ENCODE measurements around the gene GPR31.

The GPR31 gene

DNA sequence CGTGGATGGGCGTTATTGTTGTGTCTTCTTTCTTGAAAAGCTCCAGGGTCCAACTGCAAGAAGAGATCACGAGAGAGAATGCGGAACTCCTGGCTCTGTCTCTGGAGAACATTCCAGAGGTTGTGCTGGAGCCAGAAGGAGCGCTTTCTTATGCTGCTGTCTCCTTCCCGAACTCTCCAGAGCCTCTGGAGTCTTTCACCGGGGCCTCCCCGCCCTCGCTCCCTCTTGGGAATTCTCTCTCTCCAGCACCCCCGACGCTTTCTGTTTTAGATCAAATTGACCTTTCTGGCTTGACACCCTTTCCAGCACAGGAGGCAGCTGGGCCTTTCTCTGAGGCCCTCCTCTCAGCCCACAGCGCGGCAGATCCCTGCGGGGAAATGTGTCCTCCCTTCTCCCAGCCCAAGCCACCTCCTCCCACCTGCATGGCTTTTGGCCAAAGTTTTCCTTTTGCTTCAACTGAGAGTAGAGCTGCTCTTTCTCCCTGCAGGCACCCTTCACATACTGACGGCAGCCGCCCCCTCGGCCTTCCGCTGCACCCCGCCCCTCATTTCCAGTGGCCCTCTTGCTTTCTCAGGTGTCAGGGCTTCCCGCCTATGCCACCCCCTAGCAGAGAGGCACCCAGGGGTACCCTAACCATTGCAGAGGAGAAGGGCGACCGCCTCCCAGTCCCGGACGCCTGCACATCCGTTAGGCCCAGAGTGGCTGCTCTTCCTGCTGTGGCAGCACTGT, 41.5 kb downstream of the GPR31 start:
- DNase-seq, result no peak

DNA sequence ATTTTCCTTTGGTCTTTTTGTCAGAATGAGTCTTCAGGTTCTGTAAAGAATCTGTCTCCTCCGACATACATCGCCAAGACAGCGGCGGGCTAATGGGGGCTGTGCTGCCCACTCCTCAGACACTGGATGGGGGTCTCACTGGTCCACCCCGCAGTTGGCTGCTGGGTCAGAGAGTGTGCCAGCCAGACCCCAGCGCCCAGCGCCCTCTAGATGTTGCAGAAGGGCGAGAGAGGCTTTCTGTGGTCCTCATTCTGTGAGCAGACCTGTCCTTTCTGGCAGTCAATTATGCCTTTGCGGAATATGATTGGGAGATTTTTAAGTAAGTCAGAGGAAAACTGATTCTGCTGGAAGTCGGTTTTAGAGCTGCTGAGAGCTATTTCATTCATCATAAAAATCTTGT, 42.7 kb downstream of the GPR31 start:
- DNase-seq, result no peak

DNA sequence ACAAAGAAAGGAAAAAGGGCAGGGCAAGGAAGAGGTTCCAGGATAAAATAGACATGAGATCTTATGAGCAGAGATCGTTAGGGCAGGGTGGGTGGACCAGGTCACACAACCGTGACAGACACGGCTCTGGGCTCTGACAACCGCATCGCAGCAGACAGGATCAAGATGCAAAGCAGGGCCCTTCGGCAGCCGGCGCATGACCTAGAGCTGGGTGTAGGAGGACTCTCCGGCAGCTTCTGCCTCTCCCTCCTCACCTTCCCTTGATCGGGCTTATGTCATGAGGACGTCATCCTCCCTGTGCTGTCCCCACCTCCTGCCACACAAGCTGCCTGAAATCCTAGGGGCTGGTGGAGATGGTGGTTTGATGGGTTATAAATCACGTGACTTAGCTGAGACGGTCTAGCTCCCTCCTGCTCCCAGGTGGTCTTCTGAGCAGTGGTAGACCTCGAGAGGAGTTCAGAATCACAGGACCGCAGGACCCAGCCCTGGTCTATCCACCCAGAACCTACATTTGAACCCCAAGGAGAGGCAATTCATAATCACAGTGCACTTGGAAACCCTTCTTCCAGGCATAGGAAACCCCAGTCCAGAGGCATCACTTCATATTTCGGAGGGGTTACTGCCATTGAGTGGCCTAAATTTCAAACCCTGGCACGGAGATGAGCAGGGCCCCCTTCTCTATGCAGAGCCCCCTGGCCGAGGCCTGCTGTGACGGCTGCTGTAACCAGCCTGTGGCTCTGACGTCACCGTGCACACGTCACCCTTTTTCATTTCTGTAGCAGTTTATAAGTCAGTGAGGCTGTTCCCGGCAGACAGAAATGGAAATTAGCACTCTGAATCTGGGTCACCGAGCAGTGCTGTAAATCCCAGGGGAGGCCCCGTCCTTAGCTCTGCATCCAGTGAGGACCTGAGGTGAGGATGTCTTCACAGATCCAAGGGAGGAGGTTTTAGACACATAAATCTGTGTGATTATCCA, 43.6 kb downstream of the GPR31 start:
- no peak for DNase-seq

DNA sequence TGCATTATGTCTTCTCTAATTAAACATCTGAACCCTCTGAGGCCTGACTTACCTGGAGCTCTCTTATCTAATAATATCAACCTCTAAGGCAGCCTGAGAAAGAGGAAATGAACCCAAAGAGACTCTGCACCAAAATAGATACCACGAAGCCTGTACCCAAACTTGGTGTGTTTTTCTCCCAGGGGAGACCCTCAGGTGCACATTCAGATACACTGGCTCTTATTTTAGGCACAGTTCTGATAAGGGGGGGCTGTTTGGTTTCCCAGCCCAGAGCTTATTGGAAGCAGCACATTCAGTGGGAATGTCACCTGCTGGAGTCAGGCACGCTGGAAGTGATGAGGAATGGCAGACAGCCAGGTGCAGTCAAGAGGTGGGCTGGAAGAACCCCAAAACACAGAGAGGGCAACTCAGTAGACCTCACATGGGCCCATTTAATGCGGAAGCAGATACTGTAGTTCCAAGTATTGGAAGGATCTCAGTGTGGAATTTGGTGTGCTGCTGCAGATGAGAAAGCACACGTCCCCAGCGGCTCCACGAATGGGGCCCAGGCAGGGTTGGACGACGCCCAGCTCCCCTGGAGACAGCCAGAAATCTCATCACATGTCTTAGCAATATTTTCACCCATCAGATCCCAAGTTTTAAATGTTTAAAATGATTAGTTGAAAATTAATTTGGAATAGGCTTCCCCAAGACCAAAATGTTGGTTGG, 44.6 kb downstream of the GPR31 start:
- DNase-seq, result no peak

DNA sequence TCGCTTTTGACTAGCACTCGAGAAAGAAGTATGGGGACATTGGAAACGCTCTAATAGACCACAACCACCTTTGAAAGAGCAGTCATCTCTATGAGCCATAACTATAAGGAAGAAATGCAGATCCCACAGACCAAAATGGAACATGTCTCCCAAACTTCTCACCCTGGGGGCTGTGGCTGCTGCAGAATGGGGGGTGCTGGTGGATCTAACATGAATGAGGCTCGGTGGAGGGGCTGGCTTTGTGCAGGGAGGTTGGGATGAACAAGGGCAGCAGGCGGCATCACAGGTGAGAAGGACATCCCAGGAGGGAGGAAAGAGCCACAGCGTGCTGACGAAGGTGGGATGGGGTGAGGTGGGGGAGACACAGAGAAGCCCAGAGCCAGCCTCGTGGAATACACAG, 45.4 kb downstream of the GPR31 start:
- DNase-seq, result no peak

- DNase-seq, result no peak
Observed at GRCh38 chr6:167111597-167111996, 46.2 kb downstream of the GPR31 start.

DNA sequence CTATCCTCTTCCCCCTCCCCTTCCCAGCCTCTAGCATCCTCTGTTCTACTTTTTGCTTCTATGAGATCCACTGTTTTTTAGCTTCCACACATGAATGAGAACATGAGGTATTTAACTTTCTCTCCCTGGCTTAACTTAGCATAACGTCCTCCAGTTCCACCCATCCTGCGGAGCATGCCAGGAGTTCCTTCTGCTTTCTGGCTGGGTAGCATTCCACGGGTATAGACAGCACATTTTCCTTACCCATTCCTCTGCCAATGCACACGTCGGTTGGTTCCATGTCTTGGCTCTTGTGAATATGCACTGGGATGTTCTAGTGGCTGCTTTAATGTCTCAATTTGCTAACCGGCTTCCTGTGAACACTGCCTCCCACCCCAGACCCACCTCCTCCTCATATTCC, 48.1 kb downstream of the GPR31 start:
- no peak for DNase-seq

DNA sequence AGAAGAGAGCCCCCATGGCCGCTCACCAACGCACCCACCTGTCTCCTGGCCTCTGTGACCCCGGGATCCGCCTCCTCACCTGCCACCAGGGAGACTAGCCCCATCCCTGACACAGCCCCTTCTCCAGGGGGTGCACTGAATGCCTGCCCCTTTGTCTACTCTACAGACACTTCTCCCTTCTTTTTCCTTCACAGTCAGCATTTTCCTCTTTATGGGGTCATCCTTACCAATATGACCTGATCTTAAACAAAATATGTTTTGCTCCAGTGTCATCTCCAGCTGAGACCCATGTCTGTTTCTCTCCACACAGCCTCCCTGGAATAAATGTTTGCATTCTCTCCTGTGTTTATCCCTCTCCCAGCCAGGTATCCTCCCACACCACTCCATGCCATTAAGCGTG, 49.5 kb downstream of the GPR31 start:
- DNase-seq, result no peak

- no peak for DNase-seq
Observed at GRCh38 chr6:167107787-167108186, 50.0 kb downstream of the GPR31 start.

GRCh38 chr6:167106406-167106805, 51.4 kb downstream of the GPR31 start:
- no peak for DNase-seq
